Activated naive CD8-positive, alpha-beta T cell treated with anti-CD3 and anti-CD28 coated beads, Interleukin-2, amount 50 U/mL, for 24 hours (primary cell): ENCODE measurements around the gene AKAP13.

Experiments used
- ATAC-seq: fragments of 150-1000 bp; cut with Tn5 transposase; one replicate; pipeline ENCODE4 v1.10.0; 2021
- DNase-seq: peaks from one replicate; pipeline ENCODE4 v3.0.0; 2021
- H3K27ac Mint-ChIP-seq: one replicate; pipeline ENCODE4 v1.8.0; 2021; ENCODE audit warnings: mild to moderate bottlenecking, mixed read lengths
- H3K27me3 Mint-ChIP-seq: one replicate; pipeline ENCODE4 v1.8.0; 2021; ENCODE audit warnings: mixed read lengths
- H3K36me3 Mint-ChIP-seq: one replicate; pipeline ENCODE4 v1.8.0; 2021; ENCODE audit warnings: low read depth, mixed read lengths
- H3K4me1 Mint-ChIP-seq: one replicate; pipeline ENCODE4 v1.8.0; 2021; ENCODE audit warnings: mixed read lengths
- H3K4me3 Mint-ChIP-seq: one replicate; pipeline ENCODE4 v1.8.0; 2021; ENCODE audit warnings: mild to moderate bottlenecking, moderate library complexity, mixed read lengths
- H3K9me3 Mint-ChIP-seq: one replicate; pipeline ENCODE4 v1.8.0; 2021; ENCODE audit warnings: mixed read lengths

Gene AKAP13

GRCh38 chr15:85361323-85361722 is 19.1 kb upstream of the AKAP13 start:
- Mint-ChIP-seq H3K27me3 (no peaks in the 10 kb centered on the region), H3K27ac (no peak overlapping the region), H3K9me3 (no peaks in the 10 kb centered on the region), H3K4me1 (peaks cover 28% of the 10 kb centered on the region), H3K36me3 (no peaks in the 10 kb centered on the region), H3K4me3 (no peak overlapping the region)
- ATAC-seq, result no peak
- DNase-seq, result no peak

- DNase-seq (no peak), ATAC-seq (no peak)
- Mint-ChIP-seq H3K36me3 (no peaks in the 10 kb centered on the region), H3K4me1 (peaks cover 28% of the 10 kb centered on the region), H3K27me3 (no peaks in the 10 kb centered on the region), H3K9me3 (no peaks in the 10 kb centered on the region), H3K4me3 (no peak overlapping the region), H3K27ac (no peak overlapping the region)
Observed at GRCh38 chr15:85362436-85363081, 17.8 kb upstream of the AKAP13 start.

- Mint-ChIP-seq H3K36me3 (no peaks in the 10 kb centered on the region), H3K4me1 (peaks cover 23% of the 10 kb centered on the region), H3K27ac (no peak overlapping the region), H3K9me3 (no peaks in the 10 kb centered on the region), H3K4me3 (no peak overlapping the region), H3K27me3 (no peaks in the 10 kb centered on the region)
- DNase-seq (no peak), ATAC-seq (no peak)
Observed at GRCh38 chr15:85365980-85366379, 14.4 kb upstream of the AKAP13 start.

- DNase-seq (no peak), ATAC-seq (no peak)
- Mint-ChIP-seq H3K36me3 (no peaks in the 10 kb centered on the region), H3K9me3 (no peaks in the 10 kb centered on the region), H3K27ac (no peak overlapping the region), H3K4me3 (no peak overlapping the region), H3K27me3 (no peaks in the 10 kb centered on the region), H3K4me1 (peaks cover 16% of the 10 kb centered on the region)
Observed at GRCh38 chr15:85367741-85368140, 12.7 kb upstream of the AKAP13 start.

GRCh38 chr15:85374831-85375230 is 5.6 kb upstream of the AKAP13 start:
- no peak overlapping the region for H3K27ac Mint-ChIP-seq
- no peaks in the 10 kb centered on the region for H3K9me3 Mint-ChIP-seq
- ATAC-seq, result no peak
- H3K4me1 Mint-ChIP-seq, result peaks cover 27% of the 10 kb centered on the region
- peaks cover 2% of the 10 kb centered on the region for H3K27me3 Mint-ChIP-seq
- no peaks in the 10 kb centered on the region for H3K36me3 Mint-ChIP-seq
- no peak overlapping the region for H3K4me3 Mint-ChIP-seq
- DNase-seq, result no peak

- H3K4me3 Mint-ChIP-seq, result peak overlapping the region; percentile 16
- H3K36me3 Mint-ChIP-seq, result no peaks in the 10 kb centered on the region
- no peaks in the 10 kb centered on the region for H3K9me3 Mint-ChIP-seq
- no peak for DNase-seq
- H3K27me3 Mint-ChIP-seq, result peaks cover 2% of the 10 kb centered on the region
- no peak overlapping the region for H3K27ac Mint-ChIP-seq
- H3K4me1 Mint-ChIP-seq, result peaks cover 38% of the 10 kb centered on the region
- ATAC-seq, result no peak
Observed at GRCh38 chr15:85377269-85377668, 3.1 kb upstream of the AKAP13 start.

GRCh38 chr15:85377986-85378385 is 2.4 kb upstream of the AKAP13 start:
- ATAC-seq (no peak), DNase-seq (no peak)
- peaks cover under 1% of the 10 kb centered on the region for H3K36me3 Mint-ChIP-seq
- H3K27ac Mint-ChIP-seq, result no peak overlapping the region
- no peaks in the 10 kb centered on the region for H3K9me3 Mint-ChIP-seq
- peaks cover 2% of the 10 kb centered on the region for H3K27me3 Mint-ChIP-seq
- no peak overlapping the region for H3K4me3 Mint-ChIP-seq
- H3K4me1 Mint-ChIP-seq, result peaks cover 45% of the 10 kb centered on the region

- Mint-ChIP-seq H3K36me3 (peaks cover 10% of the 10 kb centered on the region), H3K4me3 (peak overlapping the region; percentile 90), H3K27ac (peak overlapping the region; percentile 93), H3K27me3 (peaks cover 2% of the 10 kb centered on the region), H3K9me3 (no peaks in the 10 kb centered on the region), H3K4me1 (peaks cover 59% of the 10 kb centered on the region)
- no peak for ATAC-seq
- peak; percentile 51 for DNase-seq
Observed at GRCh38 chr15:85379403-85380131, 836 bp upstream of the AKAP13 start.

GRCh38 chr15:85380812-85381642 is 624 bp downstream of the AKAP13 start:
- ATAC-seq (peak; percentile 23), DNase-seq (peak; percentile 59)
- Mint-ChIP-seq H3K4me1 (peaks cover 72% of the 10 kb centered on the region), H3K9me3 (no peaks in the 10 kb centered on the region), H3K27me3 (peaks cover 2% of the 10 kb centered on the region), H3K27ac (peak overlapping the region; percentile 93), H3K36me3 (peaks cover 12% of the 10 kb centered on the region), H3K4me3 (peak overlapping the region; percentile 90)

GRCh38 chr15:85381850-85382751 is 1.7 kb downstream of the AKAP13 start:
- Mint-ChIP-seq H3K4me3 (peak overlapping the region; percentile 90), H3K27ac (peak overlapping the region; percentile 75), H3K4me1 (peaks cover 68% of the 10 kb centered on the region), H3K36me3 (peaks cover 14% of the 10 kb centered on the region), H3K9me3 (no peaks in the 10 kb centered on the region), H3K27me3 (peaks cover 2% of the 10 kb centered on the region)
- ATAC-seq, result no peak
- no peak for DNase-seq

GRCh38 chr15:85382942-85383341 is 2.5 kb downstream of the AKAP13 start:
- Mint-ChIP-seq H3K4me3 (peak overlapping the region; percentile 90), H3K9me3 (no peaks in the 10 kb centered on the region), H3K27me3 (no peaks in the 10 kb centered on the region), H3K27ac (peak overlapping the region; percentile 9), H3K36me3 (peaks cover 19% of the 10 kb centered on the region), H3K4me1 (peaks cover 67% of the 10 kb centered on the region)
- DNase-seq (no peak), ATAC-seq (no peak)

- peak overlapping the region; percentile 9 for H3K27ac Mint-ChIP-seq
- DNase-seq (no peak), ATAC-seq (no peak)
- peaks cover 63% of the 10 kb centered on the region for H3K4me1 Mint-ChIP-seq
- peaks cover 19% of the 10 kb centered on the region for H3K36me3 Mint-ChIP-seq
- H3K9me3 Mint-ChIP-seq, result no peaks in the 10 kb centered on the region
- H3K4me3 Mint-ChIP-seq, result peak overlapping the region; percentile 90
- no peaks in the 10 kb centered on the region for H3K27me3 Mint-ChIP-seq
Observed at GRCh38 chr15:85383470-85384148, 3.2 kb downstream of the AKAP13 start.

- H3K36me3 Mint-ChIP-seq, result peaks cover 19% of the 10 kb centered on the region
- H3K4me1 Mint-ChIP-seq, result peaks cover 52% of the 10 kb centered on the region
- H3K4me3 Mint-ChIP-seq, result no peak overlapping the region
- DNase-seq (no peak), ATAC-seq (no peak)
- H3K27me3 Mint-ChIP-seq, result no peaks in the 10 kb centered on the region
- no peak overlapping the region for H3K27ac Mint-ChIP-seq
- H3K9me3 Mint-ChIP-seq, result no peaks in the 10 kb centered on the region
Observed at GRCh38 chr15:85386261-85386660, 5.9 kb downstream of the AKAP13 start.
